Right ventricle myocardium inferior (tissue), 1 donor: ENCODE results near the gene AFAP1. TPM values are rescaled to one million over a fixed set of nuclear protein-coding genes. Genes with fewer than 3 reads are reported as not detected.

Experiments
- ATAC-seq: fragments of 200-7000 bp; cut with Tn5 transposase; one replicate; pipeline ENCODE4 v1.9.1; 2020; ENCODE audit warnings: mild to moderate bottlenecking, moderate library complexity
- DNase-seq: peaks from one replicate; pipeline ENCODE4 v3.0.0; 2021; ENCODE audit errors: missing footprints
- intact Hi-C: fragments of 100-400 bp; cut with DNase I; formaldehyde crosslinking; loops from one replicate; pipeline ENCODE4 v1.11.0; 2022
- total RNA-seq: library from RNA; stranded (reverse); fragmentation: NEBNext Ultra II Directional; extraction: Animal tissue kit (Norgen Biotek cat#: 25700); gene quantifications from one replicate; pipeline ENCODE4 v1.2.1, GENCODE V29; 2021
- donor health status: DM: no; HTN: yes; CAD: no; lungs with severe emphysema.

Gene AFAP1
- total RNA-seq, 1 donor from 2014 or later = 8.0 TPM

DNA sequence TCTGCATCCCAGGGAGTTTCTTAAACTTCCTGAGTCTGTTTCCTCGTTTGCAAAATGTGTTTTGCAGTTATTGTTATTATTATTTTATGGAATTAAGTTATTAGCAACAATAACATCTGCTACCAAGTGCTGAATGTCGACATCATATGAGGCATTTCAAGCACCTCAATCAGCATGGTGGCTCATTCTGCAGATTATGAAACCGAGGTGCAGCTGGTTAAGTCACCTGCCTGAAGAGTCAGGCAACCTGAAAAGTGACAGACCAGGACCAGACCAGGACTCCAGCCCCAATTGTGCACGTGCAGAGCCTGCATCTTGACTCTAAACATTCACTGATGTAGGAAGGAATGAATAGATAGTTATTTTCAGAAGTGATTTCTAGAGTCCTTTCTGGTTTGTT, 99.8 kb downstream of the AFAP1 start:
- intact Hi-C loops = loop anchor here (5.0 kb wide), 1 partner anchor 38 kb away; no protein-coding TSS in a partner anchor
- DNase-seq (no peak), ATAC-seq (no peak)

DNA sequence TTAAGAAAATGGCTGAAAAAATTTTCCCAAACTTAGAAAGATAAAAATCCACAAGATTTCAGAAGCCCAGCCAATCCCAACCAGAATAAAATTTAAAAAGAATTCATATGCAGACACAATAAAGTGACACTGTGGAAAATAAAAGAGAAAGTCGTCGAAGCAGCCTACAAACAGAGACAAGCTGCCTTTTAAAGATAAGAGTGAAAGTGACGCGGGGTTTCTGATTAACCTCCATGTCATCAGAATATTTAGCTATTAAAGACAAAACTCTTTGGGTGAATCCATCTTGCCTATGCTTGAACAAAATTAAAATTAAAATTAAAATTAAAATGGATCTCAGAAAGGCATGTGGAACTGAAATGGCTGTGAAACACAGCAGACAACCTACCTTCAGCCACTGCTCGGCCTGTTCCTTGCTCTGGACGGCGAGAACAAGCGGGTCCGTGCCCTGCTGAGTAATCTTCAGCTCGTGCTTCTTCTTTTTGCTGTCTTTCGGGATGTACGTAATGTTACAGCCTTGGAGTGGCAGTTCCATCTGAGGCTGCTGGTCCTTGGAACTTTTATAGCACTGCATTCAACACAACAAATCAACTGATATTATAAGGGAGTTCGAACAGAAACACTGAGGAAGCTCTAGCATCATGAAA, 101.4 kb downstream of the AFAP1 start:
- no peak for DNase-seq
- intact Hi-C loops = no loop called here
- ATAC-seq = no peak

- intact Hi-C loops = no loop called here
- DNase-seq (no peak), ATAC-seq (no peak)
Observed at GRCh38 chr4:7837597-7838135, 102.0 kb downstream of the AFAP1 start.

GRCh38 chr4:7831858-7832730, 107.6 kb downstream of the AFAP1 start:
- ATAC-seq (no peak), DNase-seq (no peak)
- intact Hi-C loops = no loop called here

DNA sequence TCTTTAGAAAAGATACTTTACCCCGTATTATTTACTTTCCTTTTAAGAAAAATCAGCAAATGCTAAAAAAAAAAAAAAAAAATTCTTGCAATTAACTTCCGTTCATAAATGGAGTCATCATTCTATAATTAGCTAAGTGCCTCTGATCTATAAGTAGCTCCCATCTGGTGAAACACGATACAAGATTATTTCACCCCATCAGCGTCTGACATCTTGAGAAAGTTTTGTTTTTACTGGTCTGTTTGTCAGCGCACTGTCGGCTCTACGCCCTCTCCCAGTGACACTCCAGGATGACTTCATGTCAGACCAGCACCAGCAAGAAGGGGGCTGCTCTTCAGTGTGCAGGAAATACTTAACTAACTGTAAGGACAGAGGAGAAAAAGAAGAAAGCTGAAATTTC, 108.3 kb downstream of the AFAP1 start:
- no peak for DNase-seq
- peak; percentile 58 for ATAC-seq
- intact Hi-C loops = no loop called here

DNA sequence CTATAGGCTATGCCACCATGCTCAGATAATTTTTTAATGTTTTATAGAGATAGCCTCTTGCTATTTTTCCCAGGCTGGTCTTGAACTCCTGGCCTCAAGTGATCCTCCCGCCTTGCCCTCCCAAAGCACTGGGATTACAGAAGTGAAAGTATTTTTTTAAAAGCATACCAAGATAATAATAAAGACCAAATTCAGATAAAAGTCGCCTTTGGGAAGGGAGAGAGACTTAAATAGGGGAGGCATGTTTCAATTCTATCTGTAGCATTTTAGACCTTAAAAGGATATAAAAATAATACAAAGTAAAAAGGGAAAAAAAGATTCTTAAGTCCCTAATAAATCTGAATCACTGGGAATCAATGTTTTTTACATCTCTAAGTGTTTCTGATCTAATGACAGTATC, 108.9 kb downstream of the AFAP1 start:
- ATAC-seq = no peak
- DNase-seq = no peak
- intact Hi-C loops = no loop called here

DNA sequence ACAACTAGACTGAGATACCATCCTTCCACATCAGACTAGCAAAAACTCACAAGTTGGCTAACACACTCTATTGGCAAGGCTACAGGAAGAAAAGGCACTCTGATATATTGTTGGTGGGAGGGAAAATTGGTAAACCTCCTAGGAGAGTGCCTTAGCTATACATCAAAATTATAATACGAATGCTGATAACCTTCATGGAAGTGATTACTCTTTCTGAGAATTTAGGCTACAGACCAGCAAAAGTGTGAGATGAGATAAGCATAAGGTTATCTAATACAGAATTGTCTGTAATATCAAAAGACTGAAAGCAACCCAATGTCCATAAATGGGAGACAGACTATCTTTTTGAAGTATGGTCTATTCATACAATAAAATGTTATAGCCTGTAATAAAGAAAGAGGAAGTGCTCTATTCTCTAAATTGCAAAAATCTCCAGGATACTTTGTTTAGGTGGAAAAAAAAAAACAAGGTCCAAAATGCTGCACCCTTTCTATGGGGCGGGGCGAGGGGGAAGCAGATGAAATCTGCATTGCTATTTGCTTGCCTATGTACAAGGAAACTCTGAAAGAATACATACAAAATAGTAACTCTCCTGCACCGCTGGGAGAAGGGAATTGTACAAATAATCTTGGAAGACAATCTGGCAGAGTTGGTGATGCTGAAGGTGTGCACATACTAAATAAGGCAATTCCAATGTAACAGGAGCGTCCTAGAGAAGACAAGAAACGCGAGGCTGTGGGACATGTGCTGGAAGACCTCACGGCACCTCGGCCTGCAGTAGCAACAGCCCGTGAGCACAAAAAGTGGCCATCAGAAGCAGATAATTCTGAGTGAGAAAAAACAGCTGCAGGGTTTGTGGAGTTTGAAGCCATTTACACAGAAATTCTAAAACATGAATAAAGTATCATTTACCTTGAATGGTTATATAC, 109.7 kb downstream of the AFAP1 start:
- DNase-seq (no peak), ATAC-seq (no peak)
- intact Hi-C loops = no loop called here

DNA sequence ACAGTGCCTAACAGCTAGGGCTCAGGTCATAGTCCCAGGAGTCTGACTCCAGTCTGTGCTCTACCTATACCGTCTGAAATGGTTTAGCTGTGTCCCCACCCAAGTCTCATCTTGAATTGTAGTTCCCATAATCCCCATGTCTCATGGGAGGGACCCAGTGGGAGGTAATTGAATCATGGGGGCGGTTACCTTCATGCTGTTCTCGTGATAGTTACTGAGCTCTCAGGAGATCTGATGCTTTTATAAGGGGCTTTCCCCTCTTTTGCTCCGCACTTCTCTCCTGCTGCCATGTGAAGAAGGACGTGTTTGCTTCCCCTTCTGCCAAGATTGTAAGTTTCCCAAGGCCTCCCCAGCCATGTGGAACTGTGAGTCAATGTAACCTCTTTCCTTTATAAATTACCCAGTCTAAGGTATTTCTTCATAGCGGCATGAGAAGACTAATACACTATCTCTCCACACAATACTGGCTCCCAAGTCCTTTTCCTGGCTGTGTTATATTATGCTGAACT, 110.8 kb downstream of the AFAP1 start:
- DNase-seq (no peak), ATAC-seq (peak; percentile 0)
- intact Hi-C loops = no loop called here

GRCh38 chr4:7828011-7828720, 111.5 kb downstream of the AFAP1 start:
- ATAC-seq (peak; percentile 92), DNase-seq (peak; percentile 86)
- intact Hi-C loops = no loop called here

DNA sequence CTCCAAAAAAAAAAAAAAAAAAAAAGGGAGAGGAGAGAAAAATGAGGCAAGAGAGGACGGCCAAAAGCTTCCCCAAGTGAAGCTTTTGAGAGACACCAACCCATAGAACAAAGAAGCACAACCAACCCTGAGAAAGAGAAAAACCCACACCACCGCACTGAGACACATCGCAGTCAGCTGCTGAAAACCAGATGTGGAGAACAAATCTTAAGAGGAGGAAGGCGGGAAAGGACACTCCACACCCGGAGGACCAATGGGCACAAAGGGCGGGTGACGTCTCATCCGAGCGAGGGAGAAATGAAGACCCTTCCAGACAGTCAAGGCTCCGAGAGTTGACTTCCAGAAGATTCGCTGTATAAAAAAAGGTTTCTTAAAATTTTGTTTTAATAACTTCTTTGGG, 112.1 kb downstream of the AFAP1 start:
- no peak for ATAC-seq
- intact Hi-C loops = no loop called here
- DNase-seq = no peak

GRCh38 chr4:7826909-7827306, 112.8 kb downstream of the AFAP1 start:
- ATAC-seq = no peak
- no peak for DNase-seq
- intact Hi-C loops = no loop called here

DNA sequence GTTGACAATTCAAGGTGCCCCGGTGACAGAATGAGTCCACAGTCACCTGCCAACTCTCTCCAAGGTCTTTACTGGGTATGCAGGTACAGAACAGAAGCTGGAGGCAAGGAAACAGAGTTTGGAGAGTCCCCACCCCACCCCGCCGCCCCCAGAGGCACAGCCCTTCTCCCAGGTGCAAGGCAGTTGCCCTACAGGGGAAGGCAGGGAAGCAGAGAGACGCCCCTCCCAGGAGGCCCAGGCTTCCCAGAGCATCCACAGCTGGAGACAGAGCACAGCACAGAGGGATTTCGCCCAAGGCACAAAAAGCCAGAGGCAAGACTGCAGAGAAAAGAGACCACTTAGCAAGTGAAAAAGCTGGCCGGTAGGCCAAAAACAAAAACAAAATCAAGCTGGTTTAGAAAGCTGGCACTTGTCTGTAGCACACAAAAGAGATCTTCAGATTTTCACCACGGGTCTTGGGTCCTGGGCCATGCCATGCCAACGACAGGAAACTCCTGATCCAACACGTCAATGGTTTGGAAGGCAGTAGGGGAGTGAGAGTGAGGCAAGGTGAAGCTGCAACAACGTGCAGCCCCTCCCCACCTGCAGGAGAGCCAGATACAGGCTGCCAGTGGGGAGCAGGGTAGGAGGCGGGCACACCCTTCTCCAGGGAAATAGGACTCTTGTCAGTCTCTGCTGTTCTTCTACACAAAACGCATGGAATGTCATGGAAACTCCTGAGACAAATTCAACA, 113.3 kb downstream of the AFAP1 start:
- no peak for ATAC-seq
- intact Hi-C loops = no loop called here
- DNase-seq = no peak

DNA sequence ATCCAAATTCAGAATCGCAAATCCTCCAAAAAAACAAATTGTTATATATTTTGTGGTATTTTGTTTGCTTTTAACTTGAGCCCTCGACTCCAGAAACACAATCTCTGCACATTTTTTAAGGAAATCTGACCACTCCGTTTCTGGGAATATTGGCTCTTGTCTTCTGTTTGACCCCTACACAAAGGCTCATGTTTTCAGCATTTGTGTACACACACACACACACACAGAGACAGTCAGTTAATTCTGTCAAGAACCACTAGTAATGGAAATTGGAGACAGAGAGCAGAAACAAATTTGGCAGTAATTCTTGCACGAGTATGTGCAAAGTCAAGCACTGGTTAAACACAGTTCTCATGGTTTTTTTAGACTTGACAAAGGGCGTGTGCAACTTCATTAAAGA, 115.4 kb downstream of the AFAP1 start:
- intact Hi-C loops = no loop called here
- DNase-seq (no peak), ATAC-seq (no peak)

- intact Hi-C loops = no loop called here
- DNase-seq (peak; percentile 86), ATAC-seq (peak; percentile 89)
Observed at GRCh38 chr4:7823416-7823824, 116.2 kb downstream of the AFAP1 start.

GRCh38 chr4:7822877-7823276, 116.8 kb downstream of the AFAP1 start:
- no peak for DNase-seq
- intact Hi-C loops = no loop called here
- ATAC-seq = peak; percentile 64

- DNase-seq (no peak), ATAC-seq (no peak)
- intact Hi-C loops = no loop called here
Observed at GRCh38 chr4:7822137-7822505, 117.5 kb downstream of the AFAP1 start.

DNA sequence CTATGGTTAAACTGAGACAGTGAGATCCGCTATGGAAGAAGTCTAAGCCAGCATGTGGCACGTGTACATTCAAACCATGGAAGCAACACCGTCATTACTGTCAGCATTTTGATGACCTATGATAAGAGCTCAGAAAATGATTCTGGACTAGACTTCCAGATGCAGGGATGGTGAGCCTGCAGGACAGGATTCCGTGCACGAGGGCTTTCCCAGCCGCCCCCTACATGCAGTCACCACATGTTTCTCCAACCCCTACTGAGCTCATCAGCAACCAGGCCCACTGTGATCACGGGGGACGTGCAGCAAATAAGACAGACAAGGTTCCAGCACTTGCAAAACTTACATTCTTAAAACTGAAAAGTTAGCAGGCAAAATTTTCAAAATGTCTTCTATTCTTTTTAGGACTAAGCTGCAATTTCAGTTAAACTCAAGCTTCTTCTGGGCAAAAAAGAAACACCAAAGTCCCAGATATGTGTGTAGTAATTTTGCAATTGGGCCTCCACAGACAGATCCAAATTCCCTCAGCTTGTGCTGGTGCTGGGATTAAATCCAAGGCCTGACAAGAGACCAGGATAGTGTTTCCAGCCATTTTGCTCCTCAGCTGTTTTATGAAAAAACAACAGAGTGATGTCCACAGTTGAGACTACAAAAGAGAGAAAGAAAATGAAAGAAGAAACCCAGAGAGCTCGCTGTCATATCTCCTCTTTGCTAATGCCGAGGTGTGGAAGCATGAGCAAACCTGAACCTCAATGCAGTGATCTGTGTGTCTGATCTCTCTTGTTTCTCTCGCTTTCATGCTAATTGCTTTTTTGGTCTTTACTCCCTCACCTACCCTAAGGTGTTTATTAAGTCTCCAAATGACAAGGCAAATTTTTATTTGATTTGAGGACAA, 118.2 kb downstream of the AFAP1 start:
- intact Hi-C loops = no loop called here
- ATAC-seq (peak; percentile 22), DNase-seq (no peak)
